Panc1 (cell line): Measurements from ENCODE around the gene SLC6A19. TPM values are rescaled to one million over a fixed set of nuclear protein-coding genes. Genes with fewer than 3 reads are reported as not detected.

Source experiments
- ATAC-seq: fragments of 200-7000 bp; cut with Tn5 transposase; 2 replicates; pipeline ENCODE4 v1.9.1; 2020; ENCODE audit warnings: mild to moderate bottlenecking, moderate library complexity
- BruUV-seq: library from RNA; stranded (reverse); fragments of 400-500 nt; replicated peaks from 2 replicates; lab custom pipeline; 2021; lab: Mats Ljungman, UMichigan
- CTCF ChIA-PET: fragments of 300-600 bp; sonication (Branson Sonifier 250); formaldehyde crosslinking; loops from one replicate; lab custom pipeline; 2022; ENCODE audit warnings: antibody characterized with exemption; lab: Charles Lee
- POLR2A ChIA-PET: fragments of 300-600 bp; sonication (Branson Sonifier 250); formaldehyde crosslinking; loops from one replicate; lab custom pipeline; 2022; ENCODE audit warnings: antibody characterized with exemption; lab: Charles Lee
- DNase-seq: peaks from one replicate; pipeline ENCODE4 v3.0.0-alpha.2; 2010; ENCODE audit warnings: low read depth, low spot score
- H3K27ac ChIP-seq: 2 replicates; pipeline ENCODE4 v1.5.1; 2011; ENCODE audit warnings: mild to moderate bottlenecking, low read length, inconsistent platforms
- H3K27me3 ChIP-seq: fragments of 200-500 bp; sonication (Bioruptor generic); 2 replicates; pipeline ENCODE4 v1.6.0; 2014; ENCODE audit warnings: low read length, inconsistent platforms; ENCODE audit not compliant: control insufficient read depth, insufficient read depth
- H3K36me3 ChIP-seq: fragments of 200-500 bp; sonication (Bioruptor generic); 2 replicates; pipeline ENCODE4 v1.5.1; 2014; ENCODE audit warnings: inconsistent platforms, mild to moderate bottlenecking, low read length, moderate library complexity; ENCODE audit not compliant: control insufficient read depth, insufficient read depth
- H3K4me1 ChIP-seq: 2 replicates; pipeline ENCODE4 v1.5.1; 2011; ENCODE audit warnings: inconsistent platforms, mild to moderate bottlenecking, low read length, moderate library complexity; ENCODE audit not compliant: control insufficient read depth, insufficient read depth
- H3K4me3 ChIP-seq, 2 experiments: 2 replicates each; pipeline ENCODE4 v1.5.1; 2011 to 2012; ENCODE audit warnings: low read depth in 2 of 2, low read length in 2 of 2, mild to moderate bottlenecking in 2 of 2, inconsistent platforms in 1 of 2, moderate library complexity in 1 of 2
- H3K9me3 ChIP-seq: fragments of 200-500 bp; sonication (Bioruptor generic); 2 replicates; pipeline ENCODE4 v1.5.1; 2014; ENCODE audit warnings: low read depth, mild to moderate bottlenecking, inconsistent platforms, low read length, moderate library complexity; ENCODE audit not compliant: control insufficient read depth, insufficient read depth
- POLR2AphosphoS5 ChIP-seq: IDR thresholded peaks from 2 replicates; pipeline ENCODE4 v1.6.1; 2012; ENCODE audit warnings: mild to moderate bottlenecking, low read depth, low read length, moderate library complexity
- REST ChIP-seq, 2 experiments: IDR thresholded peaks; 2 replicates each; pipeline ENCODE4 v1.6.1; 2011 to 2012; ENCODE audit warnings: low read depth in 2 of 2, control low read depth in 1 of 2, low read length in 1 of 2, mild to moderate bottlenecking in 1 of 2, moderate library complexity in 1 of 2; ENCODE audit not compliant: insufficient read depth in 1 of 2
- SIN3A ChIP-seq: IDR thresholded peaks from 2 replicates; pipeline ENCODE4 v1.6.1; 2012; ENCODE audit warnings: low read depth, mild to moderate bottlenecking, low read length, moderate library complexity, borderline replicate concordance; ENCODE audit not compliant: insufficient read depth
- TCF7L2 ChIP-seq: IDR thresholded peaks from 2 replicates; pipeline ENCODE4 v1.6.1; 2011; ENCODE audit warnings: mild to moderate bottlenecking, low read depth, low read length, inconsistent platforms
- in situ Hi-C: cut with HindIII; loops from 2 replicates; pipeline ENCODE4 v1.10.0; 2016; ENCODE audit warnings: low sequenced_read_pairs, low pct_unique_long_range_greater_than_20kb
- intact Hi-C: fragments of 100-400 bp; cut with micrococcal nuclease; formaldehyde crosslinking; loops from one replicate; pipeline ENCODE4 v1.10.0; 2022; ENCODE audit not compliant: unreplicated experiment
- total RNA-seq: library from RNA; stranded (reverse); gene quantifications from one replicate; pipeline ENCODE4 v1.2.1, GENCODE V29; 2021; ENCODE audit not compliant: unreplicated experiment
- TF ChIP-seq, protein P1 (sequence below): fragments of 450-650 bp; IDR thresholded peaks from 2 replicates; pipeline ENCODE4 v1.5.1; 2017; ENCODE audit warnings: mild to moderate bottlenecking

Gene SLC6A19
- total RNA-seq, 1 experiment from 2014 or later, result 0.23 TPM

DNA sequence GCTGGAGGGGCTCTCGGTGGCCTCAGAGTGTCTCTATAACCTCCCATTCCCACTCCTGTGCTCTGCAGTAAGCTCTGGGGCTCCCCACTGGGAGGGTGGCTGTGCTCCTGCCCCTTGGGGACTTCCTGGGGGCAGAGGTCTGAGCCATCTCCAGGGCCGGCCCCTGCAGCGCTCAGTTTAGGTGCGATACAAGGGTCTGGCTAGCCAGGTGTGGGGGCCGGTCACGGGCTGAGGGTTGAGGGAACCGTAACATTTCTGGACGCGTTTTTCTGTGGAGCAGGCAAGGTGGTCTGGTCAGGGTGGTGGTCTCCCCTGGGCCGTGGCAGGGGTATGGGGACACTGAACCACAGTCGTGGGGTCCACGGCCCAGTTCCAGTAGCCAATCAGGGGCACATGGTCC lies 38.0 kb upstream of the SLC6A19 start:
- H3K9me3 ChIP-seq, result no peaks in the 10 kb centered on the region
- BruUV-seq, result no TSS peak
- H3K27me3 ChIP-seq, result no peaks in the 10 kb centered on the region
- DNase-seq (no peak), ATAC-seq (no peak)
- intact Hi-C loops, result loop anchor here (10.0 kb wide), 1 partner anchor 81 kb away; no protein-coding TSS in a partner anchor
- H3K27ac ChIP-seq, result peak overlapping the region; percentile 89; the same call in 1 of the 2 replicates
- ChIA-PET POLR2A (no interaction called here), CTCF (interaction anchor here (0.6 to 0.7 kb wide), 2 partner anchors 30 to 251 kb away, joined by 3 read pairs; no protein-coding TSS in a partner anchor)
- no peak overlapping the region for H3K4me3 ChIP-seq
- TF ChIP-seq REST (IDR thresholded peaks at IDR 0.05; ENCODE audit: insufficient read depth in 1 of 2, low read depth in 2 of 2, low read length in 1 of 2) (no peak), SIN3A (no peak), TCF7L2 (no peak), POLR2AphosphoS5 (no peak)
- TF ChIP-seq, protein P1, sequence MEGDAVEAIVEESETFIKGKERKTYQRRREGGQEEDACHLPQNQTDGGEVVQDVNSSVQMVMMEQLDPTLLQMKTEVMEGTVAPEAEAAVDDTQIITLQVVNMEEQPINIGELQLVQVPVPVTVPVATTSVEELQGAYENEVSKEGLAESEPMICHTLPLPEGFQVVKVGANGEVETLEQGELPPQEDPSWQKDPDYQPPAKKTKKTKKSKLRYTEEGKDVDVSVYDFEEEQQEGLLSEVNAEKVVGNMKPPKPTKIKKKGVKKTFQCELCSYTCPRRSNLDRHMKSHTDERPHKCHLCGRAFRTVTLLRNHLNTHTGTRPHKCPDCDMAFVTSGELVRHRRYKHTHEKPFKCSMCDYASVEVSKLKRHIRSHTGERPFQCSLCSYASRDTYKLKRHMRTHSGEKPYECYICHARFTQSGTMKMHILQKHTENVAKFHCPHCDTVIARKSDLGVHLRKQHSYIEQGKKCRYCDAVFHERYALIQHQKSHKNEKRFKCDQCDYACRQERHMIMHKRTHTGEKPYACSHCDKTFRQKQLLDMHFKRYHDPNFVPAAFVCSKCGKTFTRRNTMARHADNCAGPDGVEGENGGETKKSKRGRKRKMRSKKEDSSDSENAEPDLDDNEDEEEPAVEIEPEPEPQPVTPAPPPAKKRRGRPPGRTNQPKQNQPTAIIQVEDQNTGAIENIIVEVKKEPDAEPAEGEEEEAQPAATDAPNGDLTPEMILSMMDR, result no peak
- H3K4me1 ChIP-seq, result peaks cover 58% of the 10 kb centered on the region
- in situ Hi-C loops, result no loop called here
- H3K36me3 ChIP-seq, result no peaks in the 10 kb centered on the region

- ChIA-PET CTCF (interaction anchor here (1.1 kb wide), 1 partner anchor 23 kb away, joined by 4 read pairs; no protein-coding TSS in a partner anchor), POLR2A (no interaction called here)
- Histone ChIP-seq H3K4me1 (peaks cover 53% of the 10 kb centered on the region), H3K4me3 (no peak overlapping the region), H3K27ac (no peak overlapping the region), H3K27me3 (no peaks in the 10 kb centered on the region), H3K9me3 (no peaks in the 10 kb centered on the region), H3K36me3 (no peaks in the 10 kb centered on the region)
- no TSS peak for BruUV-seq
- ATAC-seq (no peak), DNase-seq (no peak)
- intact Hi-C loops, result loop anchor here (10.0 kb wide), 1 partner anchor 81 kb away; no protein-coding TSS in a partner anchor
- no peak for TF ChIP-seq POLR2AphosphoS5
- no peak for TF ChIP-seq REST (IDR thresholded peaks at IDR 0.05; ENCODE audit: insufficient read depth in 1 of 2, low read depth in 2 of 2, low read length in 1 of 2)
- TF ChIP-seq, protein P1, result no peak
- TF ChIP-seq SIN3A, result no peak
- TF ChIP-seq TCF7L2, result no peak
- in situ Hi-C loops, result no loop called here
Measured at GRCh38 chr5:1163879-1164278, 37.5 kb upstream of the SLC6A19 start.
